NCI-H510A treated with DMSO at 0.1 percent for 48 hours (cell line): ENCODE results near the gene INSIG1.

Source experiments
- DNase-seq: peaks from one replicate; lab custom pipeline; 2025; lab: John Stamatoyannopoulos, UW

The INSIG1 gene

GRCh38 chr7:155297517-155298287 lies at the start of gene INSIG1:
TSS of gene INSIG1 (plus strand) at chr7:155297878. CDS start at chr7:155298286, 408 bp downstream.
- DNase-seq: peak; percentile 58

DNA sequence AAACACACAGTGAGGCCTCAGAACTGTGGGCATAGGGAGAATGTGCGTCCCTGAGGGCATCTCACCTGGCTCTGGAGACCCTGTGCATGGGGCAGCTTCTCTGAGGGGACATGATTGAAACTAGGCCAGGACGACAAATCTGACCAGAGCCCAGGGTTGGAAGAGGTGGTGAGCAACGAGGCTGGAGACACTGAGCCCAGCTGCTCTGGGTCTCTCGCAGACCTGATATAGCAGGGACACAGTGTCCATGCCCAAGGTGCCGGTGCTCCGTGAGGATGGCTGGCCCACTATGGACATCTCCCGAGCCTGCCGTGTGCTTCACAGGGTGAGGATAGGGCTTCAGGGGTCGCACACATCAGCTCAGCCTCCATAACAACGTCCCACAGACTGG lies 49.3 kb upstream of the INSIG1 start:
- no peak for DNase-seq

DNA sequence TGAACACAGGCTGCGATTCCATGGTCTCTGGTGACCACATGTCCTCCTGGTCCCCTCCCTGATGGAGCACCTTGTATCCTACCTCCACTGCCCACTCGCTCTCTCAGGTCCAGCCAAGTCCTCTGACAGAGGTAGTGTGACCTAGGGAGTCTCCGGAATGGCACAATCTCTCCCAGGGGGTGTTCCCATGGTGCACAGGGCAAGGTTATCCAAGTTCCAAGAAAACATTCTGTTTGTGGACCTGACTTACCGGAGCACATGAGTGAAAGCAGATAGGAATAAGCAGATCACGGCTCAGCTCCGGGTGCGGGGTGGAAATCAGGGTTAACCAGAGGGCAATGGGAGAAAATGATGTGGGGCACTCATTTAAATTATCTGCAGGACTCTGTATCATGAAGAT lies 45.8 kb upstream of the INSIG1 start:
- DNase-seq: no peak

DNA sequence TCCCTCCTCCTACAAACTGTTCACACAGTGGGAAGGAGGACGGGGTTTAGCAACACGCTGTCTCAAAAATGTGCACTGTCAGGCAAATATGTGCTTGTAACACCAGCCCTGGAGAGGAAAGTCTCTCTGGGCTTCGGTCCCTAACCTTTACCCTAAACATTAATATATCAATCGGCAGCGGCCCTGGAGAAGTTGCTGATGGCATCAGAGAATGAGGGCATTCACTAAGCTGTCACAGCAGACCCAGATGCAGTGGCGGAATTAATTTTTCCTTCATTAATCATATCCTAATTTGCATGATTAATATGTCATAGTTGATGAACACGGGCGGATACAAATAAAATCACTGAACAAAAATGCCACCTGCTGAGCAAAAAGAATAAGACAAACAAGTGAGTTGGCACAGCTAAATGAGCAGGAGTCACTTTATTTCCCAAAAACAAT lies 45.2 kb upstream of the INSIG1 start:
- no peak for DNase-seq

DNA sequence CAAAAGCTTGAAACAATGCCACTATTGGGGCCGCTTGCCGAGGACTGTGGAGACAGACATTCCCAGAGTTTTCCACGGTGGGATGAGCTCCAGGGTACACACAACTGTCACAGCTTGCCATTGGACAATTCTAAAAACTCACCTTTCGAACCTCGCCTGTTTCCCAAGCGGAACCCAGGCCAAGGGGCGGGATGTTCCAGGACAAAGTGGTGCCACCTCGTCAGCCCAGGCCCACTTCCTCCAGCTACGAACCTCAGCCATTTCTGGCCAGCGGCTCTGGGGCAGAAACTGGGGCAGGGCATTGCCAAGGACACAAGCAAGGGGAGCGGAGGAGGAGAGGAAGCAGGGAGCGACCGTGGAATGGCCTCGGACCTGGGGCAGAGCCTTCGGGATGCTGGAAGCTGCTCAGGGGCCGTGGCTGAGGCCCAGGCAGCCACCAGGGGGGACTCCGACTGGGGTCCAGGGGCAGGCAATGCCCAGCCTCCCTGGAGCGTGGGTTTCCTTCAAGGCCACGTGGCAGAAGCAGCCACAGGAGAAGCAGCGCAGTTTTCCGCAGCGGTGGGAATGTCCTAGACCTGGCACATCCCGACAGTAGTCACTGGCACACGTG lies 44.7 kb upstream of the INSIG1 start:
- no peak for DNase-seq

GRCh38 chr7:155254018-155254417 lies 43.7 kb upstream of the INSIG1 start:
- DNase-seq: no peak

- no peak for DNase-seq
Measured at GRCh38 chr7:155255071-155255470, 42.6 kb upstream of the INSIG1 start.

DNA sequence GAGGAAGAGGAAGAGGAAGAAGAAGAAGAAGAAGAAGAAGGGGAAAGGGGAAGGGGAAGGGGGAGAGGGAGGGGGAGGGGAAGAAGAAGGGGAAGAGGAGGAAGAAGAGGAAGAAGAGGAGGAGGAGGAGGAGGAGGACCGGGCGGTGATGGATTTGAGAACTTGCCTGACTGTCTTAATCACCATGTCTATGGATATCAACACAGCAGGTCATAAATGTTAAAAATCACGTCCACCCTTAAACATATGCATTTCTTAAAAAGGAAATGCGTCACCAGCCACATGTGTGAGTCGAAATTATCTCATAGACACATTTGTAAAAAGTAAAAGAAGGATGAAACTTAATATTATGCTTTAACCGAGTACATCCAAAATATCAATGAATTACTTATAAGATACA lies 42.1 kb upstream of the INSIG1 start:
- DNase-seq: no peak

DNA sequence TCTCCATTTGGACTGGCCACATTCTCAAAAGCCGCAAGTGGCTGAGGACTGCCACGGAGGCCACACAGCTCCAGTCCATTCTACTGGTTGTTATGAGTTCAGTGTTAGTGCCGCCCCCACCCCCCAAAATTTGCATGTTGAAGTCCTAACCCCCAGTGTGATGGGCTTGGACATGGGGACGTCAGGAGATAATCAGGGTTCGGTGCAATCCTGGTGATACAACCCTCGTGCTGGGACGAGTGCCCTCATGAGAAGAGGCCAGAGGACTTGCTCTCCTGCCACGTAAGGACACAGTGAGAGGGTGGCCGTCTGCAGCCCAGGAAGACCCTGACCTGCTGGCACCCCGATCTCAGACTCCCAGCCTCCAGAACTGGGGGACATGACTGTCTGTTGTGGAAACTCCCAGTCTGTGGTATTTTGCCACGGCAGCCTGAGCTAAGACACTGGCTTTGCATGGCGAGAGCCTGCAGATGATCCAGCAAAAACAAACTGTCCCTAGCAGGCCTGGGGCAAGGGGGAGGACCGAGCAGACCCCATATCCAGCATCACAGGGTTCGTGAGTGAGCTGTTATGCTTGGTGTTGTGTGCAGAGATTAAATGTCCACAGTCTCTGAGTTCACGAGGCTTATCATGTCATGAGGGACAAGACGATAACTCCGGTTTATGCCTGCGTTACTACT lies 41.5 kb upstream of the INSIG1 start:
- no peak for DNase-seq

DNA sequence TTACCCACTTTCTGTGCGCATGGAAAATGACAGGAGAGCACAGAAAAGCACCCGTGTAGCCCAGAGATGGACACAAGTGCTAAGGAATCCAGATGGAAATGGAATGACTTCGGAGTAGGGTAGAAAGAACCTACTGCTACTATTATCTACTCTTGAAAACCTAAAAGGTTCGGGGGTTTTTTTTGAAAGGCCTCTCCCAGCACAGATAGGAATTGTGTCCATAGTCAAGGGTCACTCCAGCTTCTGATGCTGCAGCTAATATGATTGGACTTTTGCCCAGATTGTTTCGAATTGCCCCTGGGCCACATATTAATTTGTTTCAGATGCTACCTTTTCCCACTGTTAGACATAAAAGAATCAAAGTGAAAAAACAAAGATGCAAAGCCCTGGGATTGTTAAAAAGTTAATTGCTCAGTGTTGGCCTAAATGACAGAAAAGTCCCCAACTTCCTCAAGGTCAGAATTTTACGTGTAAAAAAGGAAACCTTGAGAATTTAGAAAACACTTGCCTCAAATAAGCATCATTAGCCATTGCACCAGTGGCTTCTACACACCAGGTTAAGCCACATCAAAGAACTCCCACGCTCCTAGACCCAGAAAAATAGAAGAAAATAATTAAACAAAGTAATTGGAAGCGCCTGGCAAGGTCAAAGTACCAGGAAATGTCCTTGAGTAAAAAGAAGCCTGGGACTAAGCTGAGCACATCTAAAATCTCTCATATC lies 40.8 kb upstream of the INSIG1 start:
- DNase-seq: no peak

GRCh38 chr7:155257482-155258225 lies 40.0 kb upstream of the INSIG1 start:
- DNase-seq: no peak

- no peak for DNase-seq
Measured at GRCh38 chr7:155258226-155258560, 39.5 kb upstream of the INSIG1 start.

DNA sequence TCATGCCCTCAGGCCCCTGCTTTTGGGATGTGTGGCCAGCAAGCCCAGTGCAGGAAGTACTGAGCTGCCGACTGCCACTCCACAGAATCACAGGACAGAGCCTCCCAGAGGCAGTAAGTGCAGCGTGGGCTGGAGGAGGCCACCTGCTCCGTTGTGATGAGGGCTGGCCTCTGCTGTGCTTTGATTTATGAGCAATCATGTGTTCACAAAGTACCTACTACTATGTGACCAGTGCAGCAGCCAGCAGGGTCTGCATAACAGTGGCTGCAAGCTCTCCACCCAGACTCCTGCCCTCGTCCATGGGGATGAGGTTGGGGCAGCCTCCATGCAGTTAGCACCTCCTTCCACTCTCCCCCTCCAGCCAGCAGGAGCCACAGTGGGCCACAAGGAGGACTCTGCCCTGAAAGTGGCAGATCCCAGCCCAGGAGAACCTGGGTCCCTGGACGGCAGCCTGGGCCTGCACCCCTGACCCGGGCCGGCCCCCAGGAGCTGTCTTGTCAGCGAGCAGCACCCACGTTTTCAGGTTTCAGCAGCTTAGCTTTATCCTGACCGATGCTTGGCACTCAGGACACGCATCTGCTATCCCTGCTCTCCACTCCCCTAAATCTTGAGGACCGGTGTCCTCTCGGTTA lies 37.7 kb upstream of the INSIG1 start:
- DNase-seq: no peak

- DNase-seq: no peak
Measured at GRCh38 chr7:155260498-155260872, 37.2 kb upstream of the INSIG1 start.

DNA sequence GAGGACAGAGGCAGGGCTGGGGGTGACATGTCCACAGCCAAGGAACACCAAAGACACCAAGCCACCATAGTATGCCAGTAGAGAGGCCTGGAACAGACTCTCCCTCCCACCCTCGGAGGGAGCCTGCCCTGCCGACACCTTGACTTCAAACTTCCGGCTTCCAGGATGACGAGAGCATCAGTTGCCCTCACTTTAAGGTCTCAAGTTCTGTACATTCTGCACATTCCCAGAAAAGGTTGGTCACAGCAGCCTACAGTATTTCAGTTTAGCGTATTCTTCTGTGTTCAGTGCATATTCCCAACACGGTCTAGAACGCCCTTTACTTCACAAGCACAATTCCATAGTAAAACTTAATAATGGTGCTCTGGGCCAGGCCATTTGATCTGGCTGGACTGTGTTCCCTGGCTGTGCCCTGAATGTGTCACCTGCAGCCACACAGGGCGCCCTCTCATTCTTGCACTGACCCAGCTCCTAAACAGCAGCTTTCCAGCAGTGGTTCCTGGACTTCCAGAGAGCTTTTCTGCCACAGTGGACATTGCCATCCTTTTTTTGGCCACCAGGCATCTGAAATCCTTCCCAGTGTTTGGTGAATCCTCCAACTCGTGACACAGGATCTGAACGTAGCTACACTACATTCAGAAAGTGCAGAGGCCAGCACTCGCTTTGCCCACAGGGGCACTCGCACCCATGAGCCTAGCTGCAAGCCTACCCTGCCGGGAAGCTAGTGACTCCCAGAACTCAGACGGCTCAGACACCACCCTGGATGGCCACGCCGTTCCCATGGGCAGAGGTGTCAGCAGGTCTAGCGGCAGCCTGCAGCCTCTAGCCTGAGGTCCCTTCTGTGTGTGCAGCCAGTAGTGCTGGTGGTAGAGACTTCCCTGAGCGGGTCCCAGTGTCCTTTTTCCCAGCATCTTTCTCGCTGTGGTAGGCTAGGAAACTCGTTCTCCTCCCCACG lies 36.4 kb upstream of the INSIG1 start:
- no peak for DNase-seq

GRCh38 chr7:155262031-155262430 lies 35.6 kb upstream of the INSIG1 start:
- DNase-seq: no peak

GRCh38 chr7:155263051-155263450 lies 34.6 kb upstream of the INSIG1 start:
- no peak for DNase-seq

- DNase-seq: no peak
Measured at GRCh38 chr7:155263581-155264143, 34.0 kb upstream of the INSIG1 start.

GRCh38 chr7:155265144-155265543 lies 32.5 kb upstream of the INSIG1 start:
- no peak for DNase-seq

DNA sequence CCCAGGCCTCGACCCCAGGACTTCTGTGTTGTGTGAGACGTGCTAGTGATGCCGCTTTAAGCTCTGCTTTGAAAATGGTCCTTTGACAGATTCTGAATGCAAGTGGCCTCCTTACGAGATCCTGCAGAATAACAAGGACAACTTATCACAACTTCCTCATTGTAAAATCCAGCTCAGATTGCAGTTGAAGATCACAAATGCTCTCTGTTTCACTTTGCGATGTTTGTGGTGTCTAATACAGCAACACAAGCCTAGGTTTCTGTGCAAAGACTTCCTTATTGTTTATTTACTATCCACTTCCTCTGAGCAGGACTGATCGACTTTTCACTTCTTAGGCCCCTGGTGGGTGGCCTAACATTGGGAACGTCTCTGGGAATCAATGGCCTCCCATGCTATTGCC lies 31.7 kb upstream of the INSIG1 start:
- no peak for DNase-seq
